ENCODE data around the gene LLGL1. TPM values are rescaled to one million over a fixed set of nuclear protein-coding genes. Genes with fewer than 3 reads are reported as not detected.

The LLGL1 gene
- total RNA-seq, 1 experiment from 2014 or later, result 85.1 TPM

DNA sequence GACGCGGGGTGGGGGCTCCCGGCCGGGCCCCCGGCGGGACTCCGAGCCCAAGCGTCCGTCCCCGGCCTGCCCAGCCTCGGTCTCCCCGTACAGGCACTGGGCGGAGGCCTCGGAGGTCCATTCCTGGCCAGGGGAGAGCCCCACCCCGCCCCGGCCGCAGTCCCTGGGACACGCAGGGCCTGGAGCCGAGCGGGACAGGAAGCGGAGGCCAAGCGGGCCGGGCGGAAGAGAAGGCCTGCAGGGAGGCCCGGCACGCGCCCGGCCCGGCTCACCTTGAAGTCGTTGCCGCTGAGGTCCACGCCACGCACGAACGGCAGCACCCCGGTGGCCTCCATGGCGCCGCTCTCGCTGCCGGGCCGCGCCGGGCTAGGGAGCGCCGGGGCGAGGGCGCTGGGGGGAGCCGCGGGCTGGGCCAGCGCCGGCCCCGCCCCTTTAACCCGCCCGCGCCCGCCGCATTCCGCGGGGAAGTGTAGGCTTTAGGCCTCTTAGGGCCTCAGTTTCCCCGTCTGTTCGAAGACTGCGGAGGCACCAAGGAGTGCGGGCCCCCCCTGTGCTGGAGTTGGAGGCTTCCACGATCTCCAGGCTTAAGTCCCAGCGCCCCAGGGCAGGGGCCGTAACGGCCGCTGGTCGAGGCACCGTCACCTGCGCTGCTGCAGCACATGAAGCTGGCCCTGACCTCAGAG is 33.1 kb downstream of the LLGL1 start, which contains the start of gene FLII:
TSS of gene FLII (minus strand) at position 383 of the 683 bp plus-strand sequence. CDS start at position 335, 48 bp downstream.
- Histone ChIP-seq H3K4me3 (ENCODE audit: insufficient read depth, low read depth, low read length) (peak within 1 kb of the TSS; percentile 92), H3K36me3 (replicated peaks; ENCODE audit: control insufficient read depth, insufficient read depth, low read length) (peaks cover 21% of the 10 kb centered on the region), H3K27me3 (ENCODE audit: control insufficient read depth, insufficient read depth, low read length) (no peaks in the 10 kb centered on the region)
- peak; percentile 92 for DNase-seq

DNA sequence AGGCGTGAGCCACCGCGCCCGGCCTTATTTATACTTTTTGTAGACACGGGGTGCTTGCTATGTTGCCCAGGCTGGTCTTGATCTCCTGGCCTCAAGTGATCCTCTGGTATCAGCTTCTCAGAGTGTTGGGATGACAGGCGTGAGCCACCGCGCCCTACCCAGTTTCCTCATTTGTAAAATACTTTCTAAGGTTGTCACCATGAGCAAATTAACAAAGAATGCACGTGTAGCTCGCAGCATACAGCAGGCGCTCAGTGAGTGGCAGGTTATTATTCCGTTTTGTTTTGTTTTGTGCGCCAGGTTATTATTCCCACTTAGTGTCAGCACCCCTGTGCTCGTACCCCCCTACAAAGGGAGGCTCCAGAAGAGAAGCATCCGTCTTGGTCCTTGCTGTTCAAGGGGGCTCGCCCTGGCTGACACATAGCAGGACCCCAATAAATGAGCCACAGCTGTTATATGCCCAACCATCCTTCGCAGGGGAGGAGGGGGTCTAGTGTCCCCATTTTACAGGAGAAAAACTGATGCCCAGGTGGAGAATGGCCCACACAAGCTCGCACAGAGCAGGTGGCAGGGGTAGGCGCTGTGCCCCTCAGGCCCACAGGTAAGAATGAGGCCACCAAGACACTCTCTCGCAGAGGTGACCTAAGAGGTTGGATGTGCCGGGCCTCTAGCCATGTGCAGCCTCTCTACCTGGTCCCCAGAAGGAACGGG is 34.3 kb downstream of the LLGL1 start:
- DNase-seq, result no peak
- H3K36me3 ChIP-seq (replicated peaks; ENCODE audit: control insufficient read depth, insufficient read depth, low read length), result peaks cover 14% of the 10 kb centered on the region
- H3K27me3 ChIP-seq (ENCODE audit: control insufficient read depth, insufficient read depth, low read length), result no peaks in the 10 kb centered on the region
- H3K4me3 ChIP-seq (ENCODE audit: insufficient read depth, low read depth, low read length), result peak overlapping the region; percentile 39

DNA sequence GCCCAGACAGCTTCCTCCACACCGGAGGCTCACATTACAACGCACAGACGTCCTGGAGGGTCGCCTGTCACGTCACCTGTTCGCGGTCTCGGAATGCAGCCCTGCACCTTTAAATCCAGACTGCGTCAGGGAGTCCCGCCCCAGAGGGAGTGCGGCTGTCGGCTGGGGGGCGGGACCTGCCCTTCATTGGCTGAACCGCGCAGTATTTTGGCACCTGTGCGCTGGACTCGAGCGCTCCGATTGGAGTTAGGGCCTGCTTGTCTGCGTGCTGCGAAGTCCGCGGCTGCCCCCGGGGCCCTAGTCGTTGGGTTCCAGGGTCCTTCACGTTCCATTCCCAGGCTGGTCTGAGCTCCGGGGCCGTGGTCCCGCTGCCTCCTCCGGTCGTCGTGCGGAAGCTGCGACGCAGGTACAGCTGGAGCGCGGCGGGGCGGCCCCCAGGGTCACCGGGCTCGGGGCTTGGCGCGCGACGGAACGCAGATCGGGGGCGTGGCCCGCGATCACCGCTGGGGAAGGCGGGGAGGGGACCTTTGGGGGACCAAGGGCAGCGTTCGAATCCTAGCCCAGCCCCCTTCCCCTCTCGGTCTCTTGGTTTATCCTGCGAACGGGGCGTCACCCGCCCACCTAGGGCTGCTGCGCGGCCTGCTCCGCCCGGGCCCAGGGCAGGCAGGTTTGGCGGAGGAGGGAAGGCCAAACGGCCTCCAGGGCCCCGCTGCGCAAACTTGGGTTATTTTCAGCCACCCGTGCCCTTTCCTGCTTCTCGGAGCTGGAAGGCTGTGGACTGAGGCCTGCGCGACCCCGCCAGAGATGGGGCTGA is 35.1 kb downstream of the LLGL1 start, which contains the start of gene MIEF2:
TSS of gene MIEF2 (plus strand) at position 331 of the 814 bp plus-strand sequence. CDS start 2,059 bp downstream, outside the sequence.
- peak; percentile 99 for DNase-seq
- H3K4me3 ChIP-seq (ENCODE audit: insufficient read depth, low read depth, low read length), result peak within 1 kb of the TSS; percentile 76
- peaks cover 12% of the 10 kb centered on the region for H3K36me3 ChIP-seq (replicated peaks; ENCODE audit: control insufficient read depth, insufficient read depth, low read length)
- H3K27me3 ChIP-seq (ENCODE audit: control insufficient read depth, insufficient read depth, low read length), result no peaks in the 10 kb centered on the region

DNA sequence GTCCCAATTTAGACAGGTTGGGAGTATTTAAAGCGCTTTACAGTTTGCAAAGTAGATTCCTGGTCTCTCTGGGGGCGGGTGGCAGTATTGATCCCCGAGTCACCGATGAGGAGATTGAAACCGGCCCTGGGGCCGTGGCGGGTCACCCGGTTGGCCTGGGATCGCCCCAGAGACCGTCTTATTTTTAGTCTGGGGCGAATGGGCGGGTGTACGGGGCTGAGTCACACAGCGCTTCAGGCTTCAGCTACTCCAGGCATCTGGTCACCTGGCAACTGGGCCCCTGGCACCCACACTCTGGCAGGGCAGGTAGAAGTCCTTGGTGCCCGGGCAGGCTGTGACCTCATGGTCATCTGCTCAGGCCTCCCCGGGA is 35.7 kb downstream of the LLGL1 start:
- DNase-seq, result peak; percentile 84
- peaks cover 7% of the 10 kb centered on the region for H3K36me3 ChIP-seq (replicated peaks; ENCODE audit: control insufficient read depth, insufficient read depth, low read length)
- no peaks in the 10 kb centered on the region for H3K27me3 ChIP-seq (ENCODE audit: control insufficient read depth, insufficient read depth, low read length)
- H3K4me3 ChIP-seq (ENCODE audit: insufficient read depth, low read depth, low read length), result peak overlapping the region; percentile 76

DNA sequence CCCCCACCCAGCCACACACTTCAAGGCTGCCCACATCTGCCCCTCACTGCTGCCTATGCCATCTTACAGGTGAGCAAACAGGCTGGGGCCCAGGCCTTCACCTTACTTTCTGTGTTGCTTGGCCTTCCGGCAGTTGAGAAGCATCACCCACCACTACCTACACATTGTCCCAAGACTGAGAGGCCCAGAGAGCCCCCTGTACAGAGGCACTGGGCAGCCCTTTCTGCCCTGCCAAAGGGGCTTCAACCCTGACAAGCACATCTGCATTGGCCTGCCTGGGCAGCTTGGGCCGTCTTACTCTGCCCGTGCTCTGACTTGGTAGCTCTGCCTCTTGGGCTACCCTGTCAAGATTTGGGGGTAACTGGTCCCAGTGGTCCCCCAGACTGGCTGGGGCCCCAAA is 36.2 kb downstream of the LLGL1 start:
- DNase-seq, result no peak
- peaks cover 7% of the 10 kb centered on the region for H3K36me3 ChIP-seq (replicated peaks; ENCODE audit: control insufficient read depth, insufficient read depth, low read length)
- H3K27me3 ChIP-seq (ENCODE audit: control insufficient read depth, insufficient read depth, low read length), result no peaks in the 10 kb centered on the region
- peak overlapping the region; percentile 76 for H3K4me3 ChIP-seq (ENCODE audit: insufficient read depth, low read depth, low read length)

DNA sequence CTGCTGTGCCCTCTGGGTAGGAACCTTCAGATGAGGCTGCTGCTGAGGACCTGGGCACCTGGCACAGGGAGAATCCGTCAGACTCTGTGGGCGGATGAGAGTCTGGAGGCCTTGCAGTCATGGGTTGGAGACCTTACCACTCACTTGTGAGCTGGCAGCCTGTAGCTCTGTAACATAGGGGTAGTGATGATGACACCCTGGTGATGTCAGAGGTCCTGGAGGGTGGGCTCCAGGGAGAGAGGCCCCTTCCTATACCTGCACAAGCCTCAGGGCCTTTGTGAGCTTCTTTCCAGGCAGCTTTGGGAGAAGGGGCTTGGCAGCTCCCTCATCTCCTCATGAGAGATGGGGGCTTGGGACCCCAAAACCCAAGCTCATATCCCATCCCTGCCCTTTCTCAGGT is 36.7 kb downstream of the LLGL1 start:
- no peak overlapping the region for H3K4me3 ChIP-seq (ENCODE audit: insufficient read depth, low read depth, low read length)
- H3K36me3 ChIP-seq (replicated peaks; ENCODE audit: control insufficient read depth, insufficient read depth, low read length), result peaks cover 7% of the 10 kb centered on the region
- no peaks in the 10 kb centered on the region for H3K27me3 ChIP-seq (ENCODE audit: control insufficient read depth, insufficient read depth, low read length)
- no peak for DNase-seq

DNA sequence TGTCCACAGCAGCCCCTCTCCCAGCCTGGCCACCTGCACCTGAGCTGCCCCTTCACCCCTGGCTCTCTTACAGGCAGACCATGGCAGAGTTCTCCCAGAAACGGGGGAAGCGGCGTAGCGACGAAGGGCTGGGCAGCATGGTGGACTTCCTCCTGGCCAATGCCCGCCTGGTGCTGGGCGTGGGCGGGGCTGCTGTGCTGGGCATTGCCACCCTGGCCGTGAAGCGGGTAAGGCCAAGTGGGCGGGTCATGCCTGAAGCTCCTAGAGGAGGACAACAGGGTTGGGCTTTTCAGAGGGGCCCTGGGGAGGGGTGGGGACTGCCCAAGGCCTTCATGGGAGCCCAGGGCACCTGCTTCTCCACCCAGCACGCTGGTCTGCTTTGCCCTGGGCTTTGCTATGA is 37.2 kb downstream of the LLGL1 start:
- Histone ChIP-seq H3K27me3 (ENCODE audit: control insufficient read depth, insufficient read depth, low read length) (no peaks in the 10 kb centered on the region), H3K4me3 (ENCODE audit: insufficient read depth, low read depth, low read length) (no peak overlapping the region), H3K36me3 (replicated peaks; ENCODE audit: control insufficient read depth, insufficient read depth, low read length) (peaks cover 7% of the 10 kb centered on the region)
- DNase-seq, result peak; percentile 41

DNA sequence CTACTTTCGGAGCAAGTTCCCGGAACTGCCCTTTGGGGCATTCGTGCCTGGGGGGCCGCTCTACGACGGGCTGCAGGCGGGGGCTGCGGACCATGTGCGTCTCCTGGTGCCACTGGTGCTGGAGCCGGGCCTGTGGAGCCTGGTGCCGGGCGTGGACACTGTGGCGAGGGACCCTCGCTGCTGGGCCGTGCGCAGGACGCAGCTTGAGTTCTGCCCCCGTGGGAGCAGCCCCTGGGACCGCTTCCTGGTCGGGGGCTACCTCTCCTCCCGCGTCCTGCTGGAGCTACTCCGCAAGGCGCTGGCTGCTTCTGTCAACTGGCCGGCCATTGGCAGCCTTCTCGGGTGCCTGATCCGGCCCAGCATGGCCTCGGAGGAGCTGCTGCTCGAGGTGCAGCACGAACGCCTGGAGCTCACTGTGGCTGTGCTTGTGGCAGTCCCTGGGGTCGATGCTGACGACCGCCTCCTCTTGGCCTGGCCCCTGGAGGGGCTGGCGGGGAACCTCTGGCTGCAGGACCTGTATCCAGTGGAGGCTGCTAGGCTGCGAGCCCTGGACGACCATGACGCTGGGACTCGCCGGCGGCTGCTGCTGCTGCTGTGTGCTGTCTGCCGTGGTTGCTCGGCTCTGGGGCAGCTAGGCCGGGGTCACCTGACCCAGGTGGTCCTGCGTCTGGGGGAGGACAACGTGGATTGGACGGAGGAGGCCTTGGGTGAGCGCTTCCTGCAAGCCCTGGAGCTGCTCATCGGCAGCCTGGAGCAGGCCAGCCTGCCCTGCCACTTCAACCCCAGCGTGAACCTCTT is 38.6 kb downstream of the LLGL1 start:
- no peak overlapping the region for H3K4me3 ChIP-seq (ENCODE audit: insufficient read depth, low read depth, low read length)
- peaks cover 7% of the 10 kb centered on the region for H3K36me3 ChIP-seq (replicated peaks; ENCODE audit: control insufficient read depth, insufficient read depth, low read length)
- no peaks in the 10 kb centered on the region for H3K27me3 ChIP-seq (ENCODE audit: control insufficient read depth, insufficient read depth, low read length)
- peak; percentile 43 for DNase-seq

DNA sequence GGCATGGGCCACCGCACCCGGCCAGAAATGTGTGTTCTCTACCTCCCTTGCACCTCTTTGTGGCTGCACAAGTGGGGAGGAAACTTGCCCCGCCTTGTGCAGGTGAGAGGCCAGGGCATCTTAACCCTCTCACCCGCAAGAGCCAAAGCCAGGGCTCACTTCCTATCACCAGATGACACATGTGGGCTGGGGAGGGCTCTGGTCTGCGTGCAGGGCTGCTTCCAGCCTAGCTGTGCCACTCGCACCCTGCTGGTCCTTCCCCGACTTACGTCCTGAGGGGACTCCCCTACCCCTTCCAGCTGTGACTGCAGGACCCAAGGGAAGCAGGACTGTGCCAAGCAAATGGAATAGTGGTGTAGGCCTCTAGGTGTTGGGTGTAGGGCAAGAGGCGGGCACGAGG is 41.9 kb downstream of the LLGL1 start:
- Histone ChIP-seq H3K4me3 (ENCODE audit: insufficient read depth, low read depth, low read length) (no peak overlapping the region), H3K27me3 (ENCODE audit: control insufficient read depth, insufficient read depth, low read length) (no peaks in the 10 kb centered on the region), H3K36me3 (replicated peaks; ENCODE audit: control insufficient read depth, insufficient read depth, low read length) (peaks cover 7% of the 10 kb centered on the region)
- peak; percentile 48 for DNase-seq

DNA sequence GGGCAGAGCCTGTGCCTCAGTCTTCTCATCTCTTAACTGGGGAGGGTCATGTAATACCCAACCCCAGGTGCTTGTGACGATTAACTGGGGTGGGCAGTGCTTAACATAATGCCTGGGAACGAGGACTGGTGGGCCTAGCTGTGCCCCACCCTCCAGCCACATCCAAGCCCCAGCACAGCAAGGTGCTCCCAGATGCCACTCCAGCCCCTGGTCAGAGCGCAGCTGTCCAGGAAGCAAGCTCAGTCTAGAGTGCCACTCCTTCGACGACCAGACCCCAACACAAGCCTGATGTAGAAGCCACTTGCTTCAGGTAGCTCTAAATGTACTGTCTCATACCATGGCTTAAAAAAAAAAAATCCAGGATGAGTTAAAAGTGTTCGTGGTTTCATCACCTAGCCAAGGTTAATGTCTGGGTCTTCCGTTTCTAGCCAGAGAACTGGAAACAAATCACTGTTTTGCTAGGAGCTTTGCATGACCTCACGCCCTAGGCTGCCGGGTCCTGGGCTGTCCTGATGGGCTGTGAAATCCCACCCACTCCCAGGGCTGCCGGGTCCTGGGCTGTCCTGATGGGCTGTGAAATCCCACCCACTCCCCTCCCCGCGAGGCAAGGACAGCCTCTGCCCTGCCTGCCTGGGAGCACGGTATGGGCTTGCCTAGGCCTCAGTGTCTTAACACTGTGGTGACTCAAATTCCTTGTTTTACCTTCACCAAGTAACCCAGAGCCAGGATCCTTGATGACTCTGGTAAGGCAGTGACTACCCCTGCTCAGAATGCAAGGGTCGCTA is 42.7 kb downstream of the LLGL1 start:
- peaks cover 6% of the 10 kb centered on the region for H3K36me3 ChIP-seq (replicated peaks; ENCODE audit: control insufficient read depth, insufficient read depth, low read length)
- peak; percentile 73 for DNase-seq

DNA sequence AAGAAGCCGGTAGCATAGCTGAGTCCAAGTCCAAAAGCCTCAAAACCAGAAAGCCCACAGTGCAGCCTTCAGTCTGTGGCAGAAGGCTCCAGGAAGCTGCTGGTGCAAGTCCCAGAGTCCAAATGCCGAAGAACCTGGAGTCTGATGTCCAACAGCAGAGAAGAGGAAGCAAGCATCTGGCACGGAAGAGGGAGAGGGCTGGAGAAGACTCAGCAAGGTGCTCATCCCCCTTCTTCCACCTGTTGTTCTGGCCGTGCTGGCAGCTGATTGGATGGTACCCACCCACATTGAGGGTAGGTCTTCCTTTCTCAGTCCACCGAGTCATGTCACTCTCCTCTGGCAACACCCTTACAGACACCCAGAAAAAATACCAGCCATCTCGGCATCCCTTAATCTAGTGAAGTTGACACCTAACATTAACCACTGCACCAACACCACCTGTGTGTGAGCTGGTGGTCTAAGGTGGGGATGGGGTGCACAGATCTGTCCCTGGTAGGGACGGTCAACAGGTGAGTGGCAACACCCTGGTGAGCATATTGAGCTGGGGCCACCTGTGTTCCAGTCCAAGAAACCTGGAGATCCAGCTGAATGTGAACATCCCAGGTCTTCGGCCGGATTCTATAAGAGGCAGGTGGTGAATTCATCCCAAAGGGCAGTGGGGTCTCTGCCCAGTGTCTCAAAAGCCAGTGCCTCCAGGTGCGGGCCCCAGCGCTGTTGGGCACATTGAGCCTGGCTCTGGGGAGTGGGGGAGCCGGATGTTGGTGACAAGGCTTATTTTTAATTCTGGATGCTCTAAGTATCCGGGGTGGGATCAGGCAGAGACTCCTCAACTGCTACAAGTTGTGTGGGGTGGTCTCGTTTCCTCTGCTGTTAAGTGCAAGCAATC is 44.9 kb downstream of the LLGL1 start:
- H3K27me3 ChIP-seq (ENCODE audit: control insufficient read depth, insufficient read depth, low read length), result no peaks in the 10 kb centered on the region
- H3K4me3 ChIP-seq (ENCODE audit: insufficient read depth, low read depth, low read length), result no peak overlapping the region
- H3K36me3 ChIP-seq (replicated peaks; ENCODE audit: control insufficient read depth, insufficient read depth, low read length), result peaks cover 7% of the 10 kb centered on the region
- DNase-seq, result peak; percentile 43

More for the DNA sequence above, 42.7 kb downstream of the LLGL1 start:
- Histone ChIP-seq H3K27me3 (ENCODE audit: control insufficient read depth, insufficient read depth, low read length) (no peaks in the 10 kb centered on the region), H3K4me3 (ENCODE audit: insufficient read depth, low read depth, low read length) (no peak overlapping the region)

DNA sequence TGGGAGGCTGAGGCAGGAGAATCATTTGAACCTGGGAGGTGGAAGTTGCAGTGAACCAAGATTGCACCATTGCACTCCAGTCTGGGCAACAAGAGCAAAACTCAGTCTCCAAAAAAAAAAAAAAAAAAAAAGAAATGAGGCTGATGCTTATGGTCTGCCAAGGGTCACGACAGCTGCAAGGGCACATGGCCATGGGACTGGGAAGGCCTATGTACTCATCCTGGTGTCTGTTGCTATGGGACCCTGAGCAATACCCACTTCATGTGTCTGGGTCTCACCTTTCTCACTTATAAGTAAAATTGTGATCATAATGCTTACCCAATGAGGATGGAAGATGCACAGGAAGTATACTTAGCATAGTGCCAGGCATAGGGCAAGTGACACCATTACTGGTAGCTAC is 51.6 kb downstream of the LLGL1 start:
- Histone ChIP-seq H3K36me3 (replicated peaks; ENCODE audit: control insufficient read depth, insufficient read depth, low read length) (peaks cover 43% of the 10 kb centered on the region), H3K4me3 (ENCODE audit: insufficient read depth, low read depth, low read length) (no peak overlapping the region), H3K27me3 (ENCODE audit: control insufficient read depth, insufficient read depth, low read length) (no peaks in the 10 kb centered on the region)
- no peak for DNase-seq

DNA sequence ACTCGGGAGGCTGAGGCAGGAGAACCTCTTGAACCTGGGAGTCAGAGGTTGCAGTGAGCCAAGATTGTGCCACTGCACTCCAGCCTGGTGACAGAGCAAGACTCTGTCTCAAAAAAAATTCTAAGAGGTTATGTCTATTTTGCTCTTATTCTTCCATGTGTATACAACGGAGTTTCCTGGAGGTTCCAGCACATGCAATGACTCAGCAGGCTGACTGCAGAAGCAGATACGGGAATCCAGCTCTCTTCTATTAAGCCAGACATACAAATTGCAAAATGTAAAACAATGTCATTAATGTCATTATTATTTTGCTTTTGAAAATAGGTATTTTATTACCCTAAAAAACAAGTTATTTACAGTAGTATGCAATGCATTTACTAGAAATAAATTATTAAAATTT is 53.4 kb downstream of the LLGL1 start:
- no peaks in the 10 kb centered on the region for H3K27me3 ChIP-seq (ENCODE audit: control insufficient read depth, insufficient read depth, low read length)
- H3K4me3 ChIP-seq (ENCODE audit: insufficient read depth, low read depth, low read length), result no peak overlapping the region
- no peak for DNase-seq
- H3K36me3 ChIP-seq (replicated peaks; ENCODE audit: control insufficient read depth, insufficient read depth, low read length), result peaks cover 48% of the 10 kb centered on the region
